Germinal center (tissue), 1 donor: ENCODE measurements around the gene LRRC46.

Source experiments
- DNase-seq: peaks from one replicate; pipeline ENCODE4 v3.0.0; 2012; ENCODE audit warnings: mixed read lengths, low spot score

LRRC46 gene

DNA sequence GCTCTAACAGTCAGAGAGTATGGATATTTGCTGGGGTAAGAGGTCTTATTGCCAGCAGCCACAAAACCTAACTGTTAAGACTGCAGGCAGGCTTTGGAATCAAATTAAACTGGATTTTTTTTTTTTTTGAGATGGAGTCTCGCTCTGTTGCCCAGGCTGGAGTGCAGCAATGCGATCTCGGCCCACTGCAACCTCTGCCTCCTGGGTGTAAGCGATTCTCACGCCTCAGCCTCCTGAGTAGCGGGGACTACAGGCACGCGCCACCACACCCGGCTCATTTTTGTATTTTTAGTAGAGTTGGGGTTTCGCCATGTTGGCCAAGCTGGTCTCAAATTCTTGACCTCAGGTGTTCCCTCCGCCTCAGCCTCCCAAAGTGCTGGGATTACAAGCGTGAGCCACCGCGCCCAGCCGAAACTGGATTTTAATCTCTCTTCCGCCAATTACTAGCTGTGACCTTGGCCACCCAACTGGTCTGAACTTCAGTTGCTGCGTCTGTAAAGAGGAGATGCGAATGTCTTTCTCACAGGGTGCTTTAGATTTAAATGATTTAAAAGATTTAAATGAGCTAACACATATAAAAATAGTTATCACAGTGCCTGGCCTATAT is 971 bp upstream of the LRRC46 start:
- no peak for DNase-seq

- no peak for DNase-seq
Observed at GRCh38 chr17:47831934-47832327, 461 bp downstream of the LRRC46 start.

DNA sequence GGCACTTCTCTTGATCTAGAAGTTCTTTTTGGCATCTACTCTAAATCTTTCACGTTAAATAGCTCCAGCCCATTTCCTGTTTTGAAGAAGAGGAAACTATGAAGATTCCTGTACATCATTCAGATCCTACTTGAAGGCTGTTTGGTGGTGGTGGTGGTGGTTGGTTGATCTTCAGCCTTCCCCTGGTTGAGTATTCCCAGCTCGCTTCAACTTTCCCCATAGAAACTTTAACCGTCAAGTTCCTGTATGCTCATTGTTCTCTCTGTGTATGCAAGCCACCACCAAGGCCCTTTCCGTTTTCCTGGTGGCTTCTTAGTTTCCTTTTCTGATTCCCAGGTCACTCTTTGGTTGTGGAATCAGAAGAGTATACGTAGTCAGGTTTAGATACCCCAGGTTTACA is 3.3 kb downstream of the LRRC46 start:
- no peak for DNase-seq

- DNase-seq = no peak
Observed at GRCh38 chr17:47836601-47837000, 5.1 kb downstream of the LRRC46 start.

- DNase-seq = no peak
Observed at GRCh38 chr17:47837401-47838039, 6.0 kb downstream of the LRRC46 start.

DNA sequence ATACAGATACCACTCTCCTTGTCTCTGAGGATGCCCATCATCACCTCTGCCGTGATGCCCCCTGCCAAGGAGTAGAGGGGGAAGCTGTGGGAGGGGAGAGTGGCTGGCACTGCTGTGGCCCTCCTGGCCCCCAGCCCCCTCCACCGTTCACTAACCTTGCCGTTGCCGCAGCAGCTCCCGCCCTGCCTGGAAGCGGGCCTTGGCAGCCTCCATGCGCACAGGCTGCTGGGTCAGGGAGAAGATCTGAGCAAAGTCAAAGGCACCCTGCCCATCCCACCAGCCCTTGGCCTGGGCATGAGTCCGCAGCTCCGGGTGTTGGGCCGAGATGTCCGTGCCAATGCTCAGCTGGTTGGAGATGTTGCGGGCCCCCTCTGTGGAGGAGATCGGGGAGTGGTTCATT is 7.2 kb downstream of the LRRC46 start:
- DNase-seq = no peak

- DNase-seq = no peak
Observed at GRCh38 chr17:47839071-47839470, 7.6 kb downstream of the LRRC46 start.

GRCh38 chr17:47840001-47840741 is 8.7 kb downstream of the LRRC46 start:
- no peak for DNase-seq

- peak; percentile 88 for DNase-seq
Observed at GRCh38 chr17:47840742-47841487, 9.4 kb downstream of the LRRC46 start, which contains the start of gene SCRN2. Gene SCRN2, minus strand, starts transcription at chr17:47841273. Its CDS starts 430 bp downstream, at chr17:47840843.

DNA sequence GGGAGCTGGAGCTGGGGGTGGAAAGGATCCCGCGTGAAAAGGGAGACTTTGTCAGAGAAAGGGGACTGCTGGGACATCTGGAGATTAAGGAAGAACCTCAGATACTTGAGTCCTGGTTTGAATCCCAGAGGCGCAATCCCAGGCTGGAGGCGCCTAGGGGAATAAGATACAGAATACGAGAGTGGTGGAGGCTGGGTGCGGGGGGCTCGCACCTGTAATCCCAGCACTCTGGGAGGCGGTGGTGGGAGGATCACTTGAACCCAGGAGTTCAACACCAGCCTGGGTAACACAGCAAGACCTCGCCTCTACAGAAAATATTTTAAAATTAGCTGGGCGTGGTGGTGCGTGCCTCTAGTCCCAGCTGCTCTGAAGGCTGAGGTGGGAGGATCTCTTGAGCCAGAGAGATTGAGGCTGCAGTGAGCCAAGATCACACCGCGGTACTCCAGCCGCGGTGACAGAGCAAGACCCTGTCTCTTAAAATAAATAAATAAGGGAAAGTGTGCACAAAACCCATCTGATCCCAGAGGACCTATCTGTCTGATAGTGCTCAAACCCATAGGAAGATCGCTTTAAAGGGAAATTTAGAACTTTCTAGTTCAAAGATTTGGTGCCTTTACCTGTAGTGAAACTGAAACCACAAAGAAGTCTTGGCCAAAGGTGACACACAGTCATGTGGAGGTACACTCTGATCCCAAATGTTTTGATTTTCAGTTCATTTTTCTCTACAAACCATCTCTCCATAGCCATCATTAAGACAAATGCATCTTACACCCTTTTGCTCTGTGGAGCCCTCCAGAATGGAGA is 10.2 kb downstream of the LRRC46 start:
- DNase-seq = no peak

DNA sequence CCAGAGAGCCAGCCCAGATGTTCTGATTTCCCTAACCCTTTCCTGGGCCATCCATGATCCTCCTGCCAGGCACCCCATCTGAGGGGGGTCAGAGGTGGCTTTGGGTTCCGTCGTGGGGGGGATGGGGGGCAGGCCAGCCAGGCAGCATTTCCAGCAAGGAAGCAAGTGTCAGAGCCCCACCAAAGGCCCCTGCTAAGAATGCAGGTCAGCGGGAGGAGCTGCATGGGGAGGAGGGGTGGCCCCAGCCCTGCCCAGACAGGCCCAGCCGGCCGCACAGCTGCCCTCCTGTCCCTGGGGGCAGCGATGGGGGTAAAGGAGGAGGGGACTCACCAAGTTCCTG is 11.9 kb downstream of the LRRC46 start:
- no peak for DNase-seq

DNA sequence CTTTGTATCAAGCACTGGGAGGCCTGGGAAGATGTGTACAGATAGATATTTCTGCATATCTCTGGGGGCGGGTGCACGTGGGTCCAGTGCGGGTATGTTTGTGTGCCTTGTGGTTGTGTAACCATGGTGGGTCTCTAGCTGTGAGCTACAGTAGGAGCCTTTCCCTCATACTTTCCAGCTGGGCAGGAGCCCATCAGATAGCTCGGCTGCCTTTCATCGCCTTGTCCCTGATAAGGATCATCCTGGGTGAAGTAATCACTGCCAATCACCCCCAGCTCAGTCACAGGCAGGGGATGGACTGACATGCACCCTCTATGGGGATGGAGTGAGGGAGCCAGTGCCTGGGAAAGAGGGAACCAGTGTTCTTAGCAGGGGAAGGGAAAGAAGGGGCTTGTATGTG is 12.8 kb downstream of the LRRC46 start:
- DNase-seq = no peak

DNA sequence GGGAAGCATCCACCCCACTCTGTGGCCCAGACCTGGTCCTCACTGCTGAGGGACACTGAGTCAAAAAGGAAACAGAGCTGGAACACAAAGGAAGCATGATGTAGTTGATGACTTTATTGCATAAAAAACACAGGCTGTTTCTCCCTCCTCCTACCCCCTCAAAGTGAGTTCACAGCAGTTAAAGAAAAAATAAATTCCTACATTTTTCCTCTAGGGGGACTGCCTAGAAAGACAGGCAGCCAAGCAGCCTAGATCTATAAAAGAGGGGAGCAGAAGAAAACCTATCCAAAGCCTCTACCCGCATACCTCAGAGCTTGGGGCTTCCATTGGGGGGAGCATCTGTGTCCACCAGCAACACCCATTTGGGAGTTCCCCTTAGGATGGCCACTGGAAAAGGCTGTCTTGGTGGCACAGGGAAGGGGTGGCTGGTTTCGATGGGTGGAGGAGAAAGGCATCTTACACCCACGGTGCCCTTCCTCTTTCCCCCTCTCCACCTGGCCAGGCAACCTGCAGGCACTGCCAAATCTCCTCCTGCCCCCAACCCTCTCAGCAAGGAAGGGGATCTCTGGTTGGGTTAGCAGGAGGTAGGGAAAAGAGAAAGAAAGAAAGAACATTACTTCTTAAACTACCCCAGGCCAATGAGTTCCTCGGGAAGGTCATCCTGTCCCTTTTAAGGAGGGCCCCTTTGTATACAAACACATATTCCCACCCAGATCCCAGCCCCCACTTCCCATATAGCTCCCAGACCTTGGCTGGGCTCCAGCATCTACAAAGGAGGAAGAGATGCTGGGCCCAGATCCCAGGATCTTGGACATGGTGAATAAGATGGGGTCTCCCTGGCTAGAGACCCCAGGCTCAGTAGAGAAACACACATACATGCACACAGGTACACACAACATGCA is 13.6 kb downstream of the LRRC46 start:
- no peak for DNase-seq

GRCh38 chr17:47845716-47846075 is 14.2 kb downstream of the LRRC46 start:
- no peak for DNase-seq

- no peak for DNase-seq
Observed at GRCh38 chr17:47846716-47847340, 15.4 kb downstream of the LRRC46 start.

DNA sequence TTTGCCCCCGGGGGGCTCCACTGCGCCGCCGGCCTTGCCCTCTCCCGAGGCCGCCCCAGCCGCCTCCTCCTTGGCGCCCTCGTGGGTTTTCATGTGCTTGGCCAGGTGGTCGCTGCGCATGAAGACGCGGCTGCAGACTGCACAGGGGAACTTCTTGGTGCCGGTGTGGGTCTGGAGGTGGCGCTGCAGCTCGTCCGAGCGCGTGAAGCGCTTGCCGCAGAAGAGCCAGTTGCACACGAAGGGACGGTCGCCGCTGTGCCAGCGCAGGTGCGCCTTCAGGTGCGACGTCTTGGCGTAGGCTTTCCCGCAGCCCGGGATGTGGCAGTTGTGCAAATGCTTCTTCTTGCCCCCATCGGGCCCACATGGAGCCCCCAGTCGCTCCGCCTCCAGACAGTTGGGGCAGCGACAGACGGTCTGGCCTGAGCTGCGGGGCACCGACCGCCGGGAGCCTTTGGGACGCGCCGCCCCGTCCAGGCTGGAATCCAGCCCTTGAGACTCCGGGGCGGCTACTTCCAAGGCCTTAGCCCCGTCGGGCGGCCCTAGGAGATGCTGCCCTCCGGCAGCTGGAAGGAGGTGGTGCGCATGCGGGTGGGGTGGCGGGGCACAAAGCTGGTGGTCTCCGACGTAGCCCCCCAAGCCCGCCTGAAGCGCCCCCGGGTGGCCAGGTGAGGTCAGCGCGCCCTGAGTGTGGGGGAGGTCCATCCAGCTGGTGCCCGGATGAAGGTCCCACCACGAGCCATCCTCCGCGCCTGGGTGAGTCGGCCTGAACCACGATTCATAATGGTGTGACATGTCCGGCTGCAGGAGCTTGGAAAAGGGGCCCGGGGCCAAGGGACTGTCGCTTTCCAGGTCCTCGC is 16.1 kb downstream of the LRRC46 start:
- peak; percentile 30 for DNase-seq

DNA sequence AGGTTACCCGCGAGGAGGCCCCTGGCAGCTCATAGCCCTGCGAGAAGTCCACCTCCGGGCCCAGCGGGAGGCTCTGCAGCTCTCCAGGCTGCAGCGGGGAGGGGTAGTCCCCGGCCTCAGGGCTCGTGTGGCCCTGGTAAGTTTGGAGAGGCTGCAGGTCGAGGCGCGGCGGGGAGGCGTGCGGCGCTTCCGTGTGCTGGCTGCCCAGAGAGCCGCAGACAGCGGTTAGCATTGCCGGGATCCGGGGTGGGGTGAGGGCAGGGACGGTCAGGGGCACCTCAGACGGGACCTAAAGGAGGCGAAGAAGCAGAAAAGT is 16.7 kb downstream of the LRRC46 start:
- DNase-seq = no peak

DNA sequence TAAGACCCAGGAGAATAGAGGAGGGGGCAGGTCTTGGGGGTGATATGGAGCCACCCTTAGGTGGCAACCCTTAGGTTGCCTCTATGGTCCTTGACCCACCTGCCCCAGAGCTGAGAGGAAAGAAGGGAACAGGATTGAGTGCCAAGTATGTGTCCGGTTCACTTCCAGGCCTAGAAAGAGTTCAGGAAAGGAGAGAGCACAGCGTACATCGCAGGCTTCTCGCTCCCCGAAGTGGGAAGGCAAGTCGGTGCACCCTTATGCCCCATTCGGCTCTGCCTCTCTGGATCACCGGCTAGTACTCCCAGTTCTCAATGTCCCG is 18.9 kb downstream of the LRRC46 start:
- no peak for DNase-seq

DNA sequence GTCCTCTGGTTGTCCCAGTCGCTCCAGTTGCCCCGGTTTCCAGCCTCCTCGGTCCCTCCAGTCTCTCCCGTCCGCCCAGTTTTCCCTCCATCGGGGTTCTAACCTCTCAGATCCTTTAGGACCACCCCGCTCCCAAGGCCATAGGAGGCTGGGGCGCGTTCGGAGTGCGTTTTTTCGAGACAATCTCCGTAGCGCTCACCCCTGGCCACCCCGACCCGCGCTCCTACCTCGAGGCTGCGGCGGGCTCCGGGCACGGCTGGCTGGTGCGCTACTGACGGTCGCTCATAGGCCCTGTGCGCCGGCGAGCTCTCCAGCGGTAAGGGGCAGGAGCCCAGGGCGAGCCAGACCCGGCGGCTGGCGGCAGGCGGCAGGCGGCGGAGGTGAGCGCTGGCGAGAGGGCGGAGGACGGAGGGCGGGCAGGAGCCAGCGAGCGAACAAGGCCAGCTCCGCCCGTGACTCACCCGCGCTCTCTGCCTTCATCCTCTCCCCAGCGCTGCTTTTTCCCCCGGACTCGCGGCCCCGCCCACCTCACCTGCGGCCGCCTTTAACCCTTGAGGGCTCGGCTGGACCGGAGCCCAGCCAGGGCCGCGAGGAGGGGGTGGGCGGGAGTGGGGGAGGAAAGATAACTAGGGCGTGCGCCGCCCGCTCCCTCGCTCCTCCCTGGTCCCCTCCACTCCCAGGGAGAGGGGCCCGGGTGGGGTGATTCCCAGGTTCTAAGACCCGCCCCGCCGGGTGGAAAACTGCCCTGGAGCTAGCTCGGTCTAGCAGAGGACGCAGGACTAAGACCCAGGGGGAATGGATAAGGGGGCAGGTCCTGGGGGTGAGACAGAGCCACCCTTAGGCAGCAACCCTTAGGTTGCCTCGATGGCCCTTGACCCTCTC is 19.5 kb downstream of the LRRC46 start, which contains the start of gene SP6:
TSS of gene SP6 (minus strand) at position 472 of the 882 bp plus-strand sequence. CDS start 2,734 bp downstream, outside the sequence.
- DNase-seq = peak; percentile 49
